Prostate gland (tissue), 2 donors: ENCODE data around the gene TCTA. TPM values are rescaled to one million over a fixed set of nuclear protein-coding genes. Genes with fewer than 3 reads are reported as not detected.
"Not testable (repeated sequence)": the region's sequence is repeated elsewhere in the genome, so short reads cannot be mapped to it uniquely, and the experiment has no call there.

Experiments
- DNase-seq: peaks from one replicate; pipeline ENCODE4 v3.0.0-alpha.2; 2019; ENCODE audit warnings: low spot score
- H3K27ac ChIP-seq, 2 donors: fragments of 200-600 bp; sonication (generic); 2 replicates each; pipeline ENCODE4 v1.5.1; 2017 to 2019
- H3K27me3 ChIP-seq: fragments of 200-600 bp; sonication (generic); replicated peaks from 2 replicates; pipeline ENCODE4 v1.5.1; 2019; ENCODE audit not compliant: insufficient read depth
- H3K36me3 ChIP-seq, 2 donors: fragments of 200-600 bp; sonication (generic); 1 replicate in 1 of 2; 2 replicates in 1 of 2; pipeline versions ENCODE4 v1.5.1 to v1.8.1; 2017 to 2019
- H3K4me1 ChIP-seq: fragments of 200-600 bp; sonication (generic); replicated peaks from 2 replicates; pipeline ENCODE4 v1.5.1; 2019
- H3K4me3 ChIP-seq, 2 donors: fragments of 200-600 bp; sonication (generic); 2 replicates each; pipeline ENCODE4 v1.5.1; 2017 to 2019
- H3K9me3 ChIP-seq: fragments of 200-600 bp; sonication (generic); 2 replicates; pipeline ENCODE4 v1.5.1; 2017
- POLR2A ChIP-seq: fragments of 450-650 bp; IDR thresholded peaks from one replicate; pipeline ENCODE4 v1.6.1; 2016; ENCODE audit warnings: antibody characterized with exemption, mild to moderate bottlenecking
- POLR2AphosphoS5 ChIP-seq: sonication (generic); formaldehyde crosslinking; IDR thresholded peaks from one replicate; pipeline ENCODE4 v1.6.1; 2017; ENCODE audit warnings: antibody characterized with exemption
- WGBS: methylation state at CpG from one replicate; pipeline ENCODE4 v1.1.5; 2018; 5-methylcytosine and 5-hydroxymethylcytosine counted together
- intact Hi-C: fragments of 100-400 bp; cut with DNase I; formaldehyde crosslinking; loops from one replicate; pipeline ENCODE4 v1.14.2; 2022
- total RNA-seq, 2 donors: library from RNA; depleted of rRNA; stranded (reverse); fragments of >200 nt; gene quantifications; one replicate each; pipeline ENCODE4 v1.1.0, GENCODE V29; 2016
- TF ChIP-seq, protein P1 (sequence below), 4 experiments: fragments of 200-600 bp in 2 of 4; fragments of 450-650 bp in 2 of 4; sonication (generic) in 2 of 4; IDR thresholded peaks; 1 replicate in 3 of 4; 2 replicates in 1 of 4; pipeline ENCODE4 v1.5.1; 2016 to 2019; ENCODE audit warnings: antibody characterized with exemption in 4 of 4, mild to moderate bottlenecking in 2 of 4, moderate library complexity in 2 of 4

The TCTA gene
- total RNA-seq, 2 donors from 2014 or later: 39.6 to 70.0 TPM

DNA sequence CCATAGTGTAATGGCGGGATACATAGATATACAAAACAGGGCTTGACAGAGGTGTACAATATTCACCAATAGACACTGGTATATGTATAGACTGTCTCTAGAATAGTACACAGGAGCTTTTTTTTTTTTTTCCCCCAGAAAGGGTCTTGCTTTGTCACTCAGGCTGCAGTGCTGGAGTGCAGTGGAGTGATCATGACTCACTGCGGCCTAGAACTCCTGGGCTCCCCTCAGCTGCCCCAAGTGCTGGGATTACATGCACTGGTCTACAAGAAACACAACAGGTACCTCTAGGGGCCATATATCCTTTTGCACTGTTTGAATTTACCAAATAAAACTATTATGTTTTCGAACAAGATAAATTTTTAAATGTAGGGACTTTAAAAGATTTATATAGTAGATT, 12.8 kb upstream of the TCTA start:
- no peak for TF ChIP-seq POLR2AphosphoS5
- TF ChIP-seq, protein P1, sequence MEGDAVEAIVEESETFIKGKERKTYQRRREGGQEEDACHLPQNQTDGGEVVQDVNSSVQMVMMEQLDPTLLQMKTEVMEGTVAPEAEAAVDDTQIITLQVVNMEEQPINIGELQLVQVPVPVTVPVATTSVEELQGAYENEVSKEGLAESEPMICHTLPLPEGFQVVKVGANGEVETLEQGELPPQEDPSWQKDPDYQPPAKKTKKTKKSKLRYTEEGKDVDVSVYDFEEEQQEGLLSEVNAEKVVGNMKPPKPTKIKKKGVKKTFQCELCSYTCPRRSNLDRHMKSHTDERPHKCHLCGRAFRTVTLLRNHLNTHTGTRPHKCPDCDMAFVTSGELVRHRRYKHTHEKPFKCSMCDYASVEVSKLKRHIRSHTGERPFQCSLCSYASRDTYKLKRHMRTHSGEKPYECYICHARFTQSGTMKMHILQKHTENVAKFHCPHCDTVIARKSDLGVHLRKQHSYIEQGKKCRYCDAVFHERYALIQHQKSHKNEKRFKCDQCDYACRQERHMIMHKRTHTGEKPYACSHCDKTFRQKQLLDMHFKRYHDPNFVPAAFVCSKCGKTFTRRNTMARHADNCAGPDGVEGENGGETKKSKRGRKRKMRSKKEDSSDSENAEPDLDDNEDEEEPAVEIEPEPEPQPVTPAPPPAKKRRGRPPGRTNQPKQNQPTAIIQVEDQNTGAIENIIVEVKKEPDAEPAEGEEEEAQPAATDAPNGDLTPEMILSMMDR (IDR thresholded peaks at IDR 0.05): no peak
- no peak for TF ChIP-seq POLR2A
- intact Hi-C loops: no loop called here
- no peaks in the 10 kb centered on the region for H3K36me3 ChIP-seq
- WGBS: 94% methylated on average over 3 of the region's 3 CpGs
- H3K4me1 ChIP-seq: no peaks in the 10 kb centered on the region
- no peak for DNase-seq
- H3K27me3 ChIP-seq: no peaks in the 10 kb centered on the region
- H3K4me3 ChIP-seq: no peak overlapping the region
- H3K27ac ChIP-seq: no peak overlapping the region
- no peaks in the 10 kb centered on the region for H3K9me3 ChIP-seq

DNA sequence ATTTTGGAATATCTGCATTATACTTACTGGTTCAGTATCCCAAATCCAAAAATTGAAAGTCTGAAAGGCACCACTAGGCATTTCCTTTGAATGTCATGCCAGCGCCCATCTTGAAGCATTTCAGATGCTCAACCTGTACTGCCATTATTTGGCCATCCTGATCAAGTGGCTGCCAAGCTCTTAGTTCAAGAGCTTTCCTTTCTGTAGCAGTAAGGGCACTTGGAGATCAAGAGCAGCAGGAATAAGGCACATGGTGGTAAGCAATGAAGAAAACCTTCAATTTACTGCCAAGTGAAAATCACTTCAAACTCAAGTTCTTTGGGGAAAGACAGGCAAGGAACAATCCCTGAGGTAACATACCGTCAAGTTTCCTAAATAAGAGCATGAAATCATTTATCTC, 10.5 kb upstream of the TCTA start:
- TF ChIP-seq POLR2A: no peak
- no peak for TF ChIP-seq POLR2AphosphoS5
- TF ChIP-seq, protein P1 (IDR thresholded peaks at IDR 0.05): no peak

DNA sequence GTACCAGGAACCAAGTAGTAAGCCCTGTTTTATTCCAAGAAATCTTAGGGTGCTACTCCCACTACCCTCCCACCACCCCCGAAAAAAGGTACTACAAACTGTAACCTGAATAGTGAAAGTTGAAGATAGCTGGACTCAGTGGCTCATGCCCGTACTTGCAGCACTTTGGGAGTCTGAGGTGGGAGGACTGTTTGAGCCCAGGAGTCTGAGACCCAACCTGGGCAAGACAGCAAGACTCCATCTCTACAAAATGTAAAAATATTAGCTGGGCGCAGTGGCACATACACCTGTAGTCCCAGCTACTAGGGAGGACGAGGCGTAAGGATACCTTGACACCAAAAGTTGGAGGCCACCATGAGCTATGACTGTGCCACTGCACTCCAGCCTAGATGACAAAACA, 8.3 kb upstream of the TCTA start:
- no peak overlapping the region for H3K27ac ChIP-seq
- no peak overlapping the region for H3K4me3 ChIP-seq
- no peaks in the 10 kb centered on the region for H3K9me3 ChIP-seq
- H3K27me3 ChIP-seq: no peaks in the 10 kb centered on the region
- 66% methylated on average over 5 of the region's 5 CpGs for WGBS
- DNase-seq: no peak
- TF ChIP-seq, protein P1 (IDR thresholded peaks at IDR 0.05): no peak
- TF ChIP-seq POLR2AphosphoS5 (no peak), POLR2A (no peak)
- no peaks in the 10 kb centered on the region for H3K4me1 ChIP-seq
- H3K36me3 ChIP-seq: no peaks in the 10 kb centered on the region
- intact Hi-C loops: no loop called here

More for the DNA sequence above, 10.5 kb upstream of the TCTA start:
- intact Hi-C loops: no loop called here
- WGBS: 66% methylated on average over 2 of the region's 2 CpGs
- no peaks in the 10 kb centered on the region for H3K4me1 ChIP-seq
- no peaks in the 10 kb centered on the region for H3K27me3 ChIP-seq
- H3K9me3 ChIP-seq: no peaks in the 10 kb centered on the region
- H3K36me3 ChIP-seq: no peaks in the 10 kb centered on the region
- no peak overlapping the region for H3K4me3 ChIP-seq
- no peak overlapping the region for H3K27ac ChIP-seq
- no peak for DNase-seq

DNA sequence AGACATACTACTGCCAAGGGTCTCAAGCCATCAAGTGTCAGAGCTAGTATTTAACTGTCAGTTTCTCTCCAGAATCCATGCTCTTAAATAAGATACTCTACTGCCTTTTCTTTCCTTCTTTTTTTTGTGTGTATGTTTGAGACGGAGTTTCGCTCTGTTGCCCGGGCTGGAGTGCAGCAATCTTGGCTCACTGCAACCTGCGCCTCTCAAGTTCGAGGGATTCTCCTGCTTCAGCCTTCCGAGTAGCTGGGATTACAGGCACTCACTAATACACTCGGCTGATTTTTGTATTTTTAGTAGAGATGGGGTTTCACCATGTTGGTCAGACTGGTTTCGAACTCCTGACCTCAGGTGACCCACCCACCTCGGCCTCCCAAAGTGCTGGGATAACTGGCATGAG, 6.7 kb upstream of the TCTA start:
- DNase-seq, H3K4me1 ChIP-seq, intact Hi-C loops, H3K9me3 ChIP-seq, H3K36me3 ChIP-seq, H3K27me3 ChIP-seq, H3K4me3 ChIP-seq: not testable (repeated sequence)
- WGBS: 34% methylated on average over 9 of the region's 9 CpGs
- peak overlapping the region in 1 of 2 donors; percentile 24 for H3K27ac ChIP-seq

DNA sequence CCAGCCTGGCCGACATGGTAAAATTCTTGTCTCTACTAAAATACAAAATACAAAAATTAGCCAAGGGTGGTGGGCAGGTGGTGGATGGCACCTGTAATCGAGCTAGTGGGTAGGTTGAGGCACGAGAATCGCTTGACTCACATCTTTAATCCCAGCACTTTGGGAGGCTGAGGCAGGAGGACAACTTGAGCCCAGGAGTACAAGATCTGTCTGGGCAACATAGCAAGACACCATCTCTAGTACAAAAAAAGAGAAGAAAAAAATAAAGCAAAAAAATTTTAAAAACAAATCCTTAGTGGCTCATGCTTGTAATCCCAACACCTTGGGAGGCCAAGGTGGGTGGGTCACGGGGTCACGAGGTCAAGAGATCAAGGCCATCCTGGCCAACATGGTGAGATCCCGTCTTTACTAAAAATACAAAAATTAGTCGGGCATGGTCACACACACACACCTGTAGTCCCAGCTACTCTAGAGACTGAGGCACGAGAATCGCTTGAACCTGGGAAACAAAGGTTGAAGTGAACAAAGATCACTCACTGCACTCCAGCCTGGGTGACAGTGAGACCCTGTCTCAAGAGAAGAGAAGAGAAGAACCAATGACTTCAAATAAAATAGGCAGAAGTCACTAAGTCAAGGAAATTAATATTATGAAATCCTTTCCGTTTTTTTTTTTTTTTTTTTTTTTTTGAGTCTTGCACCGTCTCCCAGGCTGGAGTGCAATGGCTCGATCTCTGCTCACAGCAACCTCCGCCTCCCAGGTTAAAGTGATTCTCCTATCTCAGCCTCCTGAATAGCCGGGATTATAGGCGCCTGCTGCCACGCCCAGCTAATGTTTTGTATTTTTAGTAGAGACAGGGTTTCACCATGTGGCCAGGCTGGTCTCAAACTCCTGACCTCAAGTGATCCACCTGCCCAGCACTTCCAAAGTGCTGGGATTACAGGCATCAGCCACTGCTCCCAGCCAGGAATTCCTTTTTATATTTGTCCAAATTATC, 5.4 kb upstream of the TCTA start:
- DNase-seq: no peak
- no peak for TF ChIP-seq POLR2A
- no peak for TF ChIP-seq POLR2AphosphoS5
- TF ChIP-seq, protein P1 (IDR thresholded peaks at IDR 0.05): no peak
- WGBS: 66% methylated on average over 17 of the region's 17 CpGs
- intact Hi-C loops: no loop called here
- Histone ChIP-seq H3K4me3 (no peak overlapping the region), H3K27me3 (no peaks in the 10 kb centered on the region), H3K9me3 (no peaks in the 10 kb centered on the region), H3K27ac (no peak overlapping the region), H3K4me1 (no peaks in the 10 kb centered on the region), H3K36me3 (no peaks in the 10 kb centered on the region)
